Measurements from ENCODE around the gene EFCAB14. TPM values are rescaled to one million over a fixed set of nuclear protein-coding genes. Genes with fewer than 3 reads are reported as not detected.
"Not testable (repeated sequence)": the region's sequence is repeated elsewhere in the genome, so short reads cannot be mapped to it uniquely, and the experiment has no call there.

Gene EFCAB14
- total RNA-seq, 1 donor from 2014 or later = 67.3 TPM

- Histone ChIP-seq H3K27me3 (no peaks in the 10 kb centered on the region), H3K4me3 (no peak overlapping the region), H3K27ac (no peak overlapping the region), H3K36me3 (peaks cover 0 to 56% of the 10 kb centered on the region in 2 donors), H3K9me3 (no peaks in the 10 kb centered on the region), H3K4me1 (no peaks in the 10 kb centered on the region)
- TF ChIP-seq POLR2A (IDR thresholded peaks at IDR 0.05) (no peak), POLR2AphosphoS5 (IDR thresholded peaks at IDR 0.05; ENCODE audit: insufficient read depth in 1 of 2, low read depth in 1 of 2) (no peak), CTCF (IDR thresholded peaks at IDR 0.05) (no peak)
- intact Hi-C loops (cut with DNase I) = no loop called here
- DNase-seq (ENCODE audit: extremely low spot score in 2 of 2) = no peak
These were observed 59.5 kb downstream of the EFCAB14 start for GRCh38 chr1:46659307-46659870.

- TF ChIP-seq POLR2A (IDR thresholded peaks at IDR 0.05) = no peak
- TF ChIP-seq CTCF (IDR thresholded peaks at IDR 0.05) = no peak
- no peak for TF ChIP-seq POLR2AphosphoS5 (IDR thresholded peaks at IDR 0.05; ENCODE audit: insufficient read depth in 1 of 2, low read depth in 1 of 2)
- no peak overlapping the region for H3K27ac ChIP-seq
- no peaks in the 10 kb centered on the region for H3K4me1 ChIP-seq
- no peaks in the 10 kb centered on the region for H3K9me3 ChIP-seq
- no peak overlapping the region for H3K4me3 ChIP-seq
- peaks cover 0 to 54% of the 10 kb centered on the region in 2 donors for H3K36me3 ChIP-seq
- H3K27me3 ChIP-seq = no peaks in the 10 kb centered on the region
- no peak for DNase-seq (ENCODE audit: extremely low spot score in 2 of 2)
- intact Hi-C loops (cut with DNase I) = no loop called here
These were observed 61.1 kb downstream of the EFCAB14 start for GRCh38 chr1:46657775-46658174.

- intact Hi-C loops (cut with DNase I) = no loop called here
- Histone ChIP-seq H3K4me3 (no peak overlapping the region), H3K4me1 (no peaks in the 10 kb centered on the region), H3K9me3 (no peaks in the 10 kb centered on the region), H3K27ac (no peak overlapping the region), H3K36me3 (peaks cover 0 to 45% of the 10 kb centered on the region in 2 donors), H3K27me3 (no peaks in the 10 kb centered on the region)
- TF ChIP-seq POLR2A (IDR thresholded peaks at IDR 0.05) = no peak
- no peak for TF ChIP-seq POLR2AphosphoS5 (IDR thresholded peaks at IDR 0.05; ENCODE audit: insufficient read depth in 1 of 2, low read depth in 1 of 2)
- no peak for TF ChIP-seq CTCF (IDR thresholded peaks at IDR 0.05)
- DNase-seq (ENCODE audit: extremely low spot score in 2 of 2) = no peak
These were observed 62.3 kb downstream of the EFCAB14 start for GRCh38 chr1:46656643-46657042.

- Histone ChIP-seq H3K27ac (no peak overlapping the region), H3K27me3 (no peaks in the 10 kb centered on the region), H3K36me3 (peaks cover 0 to 45% of the 10 kb centered on the region in 2 donors), H3K9me3 (no peaks in the 10 kb centered on the region), H3K4me1 (no peaks in the 10 kb centered on the region), H3K4me3 (no peak overlapping the region)
- intact Hi-C loops (cut with DNase I) = no loop called here
- TF ChIP-seq POLR2AphosphoS5 (IDR thresholded peaks at IDR 0.05; ENCODE audit: insufficient read depth in 1 of 2, low read depth in 1 of 2) (no peak), POLR2A (IDR thresholded peaks at IDR 0.05) (no peak), CTCF (IDR thresholded peaks at IDR 0.05) (no peak)
- DNase-seq (ENCODE audit: extremely low spot score in 2 of 2) = no peak
These were observed 63.1 kb downstream of the EFCAB14 start for GRCh38 chr1:46655848-46656247.

GRCh38 chr1:46654698-46655097, 64.2 kb downstream of the EFCAB14 start:
- H3K36me3 ChIP-seq = peaks cover 0 to 55% of the 10 kb centered on the region in 2 donors
- H3K9me3 ChIP-seq; DNase-seq (ENCODE audit: extremely low spot score in 2 of 2); H3K27ac ChIP-seq; H3K4me1 ChIP-seq; intact Hi-C loops (cut with DNase I); H3K4me3 ChIP-seq; H3K27me3 ChIP-seq: not testable (repeated sequence)
